GM10248 (cell line): ENCODE data around the gene SLC45A1.

Experiments used
- CTCF ChIA-PET: fragments of 300-600 bp; sonication (Branson Sonifier 250); formaldehyde crosslinking; extraction: SDS; loops from one replicate; lab custom pipeline; 2021; ENCODE audit warnings: antibody characterized with exemption; lab: Yijun Ruan, JAX
- POLR2A ChIA-PET: fragments of 350-650 bp; sonication (Branson Sonifier 250); formaldehyde crosslinking; extraction: SDS; loops from one replicate; lab custom pipeline; 2020; ENCODE audit warnings: antibody characterized with exemption; lab: Yijun Ruan, JAX
- DNase-seq: peaks from one replicate; pipeline ENCODE4 v3.0.0; 2012; ENCODE audit errors: extremely low spot score
- TF ChIP-seq, protein P1 (sequence below): IDR thresholded peaks from 2 replicates; pipeline ENCODE4 v1.5.1; 2012; ENCODE audit warnings: mild to moderate bottlenecking, low read depth; ENCODE audit errors: extremely low read depth, missing control alignments, control extremely low read depth

SLC45A1 gene

DNA sequence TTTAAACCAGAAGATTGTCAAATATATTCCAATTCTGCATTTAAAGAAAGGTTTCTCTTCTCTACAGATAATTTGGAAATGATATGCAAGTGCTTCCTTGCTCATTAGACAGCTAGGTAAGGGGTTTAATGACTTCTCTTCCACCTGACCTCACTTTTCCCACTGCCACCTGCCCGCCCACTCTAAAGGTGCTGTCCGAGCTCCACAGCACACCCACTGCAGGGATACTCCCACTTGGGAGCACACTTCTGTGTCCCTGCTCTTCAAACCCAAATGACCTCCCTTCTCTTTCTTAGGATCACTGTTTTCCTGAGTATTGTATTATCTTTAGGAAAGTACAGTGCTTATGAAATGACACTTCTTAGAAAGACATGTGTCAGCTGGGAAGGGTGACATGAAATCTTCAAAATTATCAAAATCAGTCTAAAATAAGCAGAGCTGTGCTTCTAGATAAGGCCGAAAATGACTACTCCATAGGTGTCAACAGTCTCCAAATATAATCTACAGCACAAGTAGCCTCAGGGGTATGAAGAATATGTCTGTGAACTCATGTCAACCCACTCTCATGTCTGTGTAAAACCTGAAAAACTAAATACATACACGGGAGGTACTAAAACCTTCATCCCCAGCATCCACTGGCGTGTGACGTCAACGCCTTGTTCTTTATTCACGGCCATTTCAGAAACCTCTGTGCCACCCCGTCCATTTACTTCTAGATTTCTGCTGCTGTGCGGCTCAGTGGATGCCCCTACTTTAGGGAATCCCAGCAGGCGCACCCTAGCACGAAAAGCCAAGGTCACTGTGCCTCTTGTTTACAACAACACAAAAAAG, 71.0 kb downstream of the SLC45A1 start:
- DNase-seq: no peak
- ChIA-PET POLR2A (no interaction called here), CTCF (interaction anchor here (0.9 kb wide), 1 partner anchor 18 kb away, joined by 3 read pairs; no protein-coding TSS in a partner anchor)
- TF ChIP-seq, protein P1, sequence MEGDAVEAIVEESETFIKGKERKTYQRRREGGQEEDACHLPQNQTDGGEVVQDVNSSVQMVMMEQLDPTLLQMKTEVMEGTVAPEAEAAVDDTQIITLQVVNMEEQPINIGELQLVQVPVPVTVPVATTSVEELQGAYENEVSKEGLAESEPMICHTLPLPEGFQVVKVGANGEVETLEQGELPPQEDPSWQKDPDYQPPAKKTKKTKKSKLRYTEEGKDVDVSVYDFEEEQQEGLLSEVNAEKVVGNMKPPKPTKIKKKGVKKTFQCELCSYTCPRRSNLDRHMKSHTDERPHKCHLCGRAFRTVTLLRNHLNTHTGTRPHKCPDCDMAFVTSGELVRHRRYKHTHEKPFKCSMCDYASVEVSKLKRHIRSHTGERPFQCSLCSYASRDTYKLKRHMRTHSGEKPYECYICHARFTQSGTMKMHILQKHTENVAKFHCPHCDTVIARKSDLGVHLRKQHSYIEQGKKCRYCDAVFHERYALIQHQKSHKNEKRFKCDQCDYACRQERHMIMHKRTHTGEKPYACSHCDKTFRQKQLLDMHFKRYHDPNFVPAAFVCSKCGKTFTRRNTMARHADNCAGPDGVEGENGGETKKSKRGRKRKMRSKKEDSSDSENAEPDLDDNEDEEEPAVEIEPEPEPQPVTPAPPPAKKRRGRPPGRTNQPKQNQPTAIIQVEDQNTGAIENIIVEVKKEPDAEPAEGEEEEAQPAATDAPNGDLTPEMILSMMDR: no peak

DNA sequence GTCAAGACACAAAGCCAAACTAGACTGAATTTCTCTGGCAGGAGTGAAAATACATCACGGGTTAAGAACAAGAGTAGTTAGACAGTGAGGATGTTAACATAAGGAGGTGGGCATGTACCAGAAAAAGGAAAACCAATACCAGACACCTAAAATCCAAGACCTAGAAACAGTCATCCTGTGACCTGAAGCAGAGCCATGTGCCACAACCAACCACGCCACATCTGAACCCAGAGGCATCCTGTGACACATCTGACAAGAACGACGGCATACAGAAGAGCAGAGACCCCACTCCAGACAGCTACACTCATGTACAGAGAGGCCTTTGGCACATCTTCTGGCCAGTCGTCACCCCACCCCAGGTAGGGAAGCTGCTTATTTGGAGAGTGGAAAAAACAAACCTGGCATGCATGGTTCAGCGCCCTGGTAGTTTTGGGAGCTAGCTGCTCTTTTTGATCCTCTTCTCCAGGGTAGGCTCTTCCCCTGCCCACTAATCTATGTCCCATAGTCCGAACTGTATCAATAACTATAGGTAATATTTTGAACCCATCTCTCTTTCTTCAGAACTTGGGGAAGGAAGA, 72.1 kb downstream of the SLC45A1 start:
- ChIA-PET POLR2A (no interaction called here), CTCF (interaction anchor here (0.9 kb wide), 1 partner anchor 9 kb away, joined by 3 read pairs; no protein-coding TSS in a partner anchor)
- TF ChIP-seq, protein P1: no peak

DNA sequence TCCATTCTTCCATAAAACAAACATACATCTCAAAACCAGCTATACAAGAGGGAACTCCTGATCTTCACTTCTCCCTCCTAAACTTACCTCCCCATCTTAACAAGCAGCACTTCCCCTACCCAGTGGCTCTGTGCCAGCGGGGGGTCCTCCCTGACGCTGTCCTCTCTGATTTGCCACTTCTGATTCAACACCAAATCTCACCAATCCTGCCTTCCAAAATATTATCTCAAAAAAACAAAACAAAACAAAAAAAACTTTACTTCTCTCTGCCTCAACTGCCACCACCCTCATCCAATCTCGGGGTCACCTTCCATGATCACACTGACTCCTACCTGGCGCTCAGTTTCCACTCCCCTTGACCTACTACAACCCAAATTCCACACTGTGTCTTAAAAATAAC, 72.8 kb downstream of the SLC45A1 start:
- CTCF ChIA-PET: no interaction called here

More for the DNA sequence above, 72.1 kb downstream of the SLC45A1 start:
- DNase-seq: no peak

DNA sequence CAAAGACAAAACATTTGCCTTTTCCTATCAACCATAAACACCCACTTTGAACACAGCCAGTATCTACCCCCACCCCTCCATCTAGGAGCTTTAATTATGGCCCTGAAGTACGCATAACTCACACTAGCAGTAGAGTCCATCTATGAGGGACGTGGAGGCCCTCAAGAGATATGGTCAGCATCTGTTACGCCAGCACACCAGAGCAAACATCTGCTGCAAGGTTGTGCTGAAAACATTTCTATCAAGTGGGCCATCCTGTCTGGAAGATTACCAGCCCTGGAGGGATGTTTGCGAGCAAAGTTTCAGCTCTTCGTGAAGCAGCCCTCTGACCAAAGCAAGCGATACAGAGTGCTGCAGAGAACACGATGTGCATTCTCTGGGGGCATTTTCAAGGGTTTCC, 74.6 kb downstream of the SLC45A1 start:
- POLR2A ChIA-PET: no interaction called here

More for the DNA sequence above, 72.8 kb downstream of the SLC45A1 start:
- DNase-seq: no peak
- POLR2A ChIA-PET: no interaction called here
- TF ChIP-seq, protein P1: no peak

More for the DNA sequence above, 74.6 kb downstream of the SLC45A1 start:
- DNase-seq: no peak
- TF ChIP-seq, protein P1: no peak
- CTCF ChIA-PET: no interaction called here
